ENCODE data around the gene FOXN3.
A peak's percentile ranks its signal among the peaks of the same experiment; 100 is the strongest.
"Not testable (repeated sequence)": the region's sequence is repeated elsewhere in the genome, so short reads cannot be mapped to it uniquely, and the experiment has no call there.

The FOXN3 gene

DNA sequence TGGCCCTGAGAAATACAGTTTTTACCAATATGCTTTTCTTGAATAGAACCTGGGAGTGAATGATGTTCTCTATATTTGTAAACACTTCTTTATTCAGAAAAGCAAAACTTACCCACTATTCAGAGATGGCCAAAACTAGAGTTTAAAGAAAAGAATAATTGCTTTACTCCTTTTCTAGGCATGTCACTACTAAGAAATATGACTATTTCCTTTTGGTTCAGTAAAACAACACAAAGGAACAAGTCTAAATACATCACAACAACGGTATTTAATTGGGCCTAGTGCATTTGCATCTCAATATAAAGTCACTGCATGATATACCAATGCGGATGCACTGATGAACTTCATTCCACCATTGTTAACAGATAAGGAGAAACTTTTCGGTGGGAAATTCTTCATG is 207.5 kb downstream of the FOXN3 start:
- TF ChIP-seq, protein P1, sequence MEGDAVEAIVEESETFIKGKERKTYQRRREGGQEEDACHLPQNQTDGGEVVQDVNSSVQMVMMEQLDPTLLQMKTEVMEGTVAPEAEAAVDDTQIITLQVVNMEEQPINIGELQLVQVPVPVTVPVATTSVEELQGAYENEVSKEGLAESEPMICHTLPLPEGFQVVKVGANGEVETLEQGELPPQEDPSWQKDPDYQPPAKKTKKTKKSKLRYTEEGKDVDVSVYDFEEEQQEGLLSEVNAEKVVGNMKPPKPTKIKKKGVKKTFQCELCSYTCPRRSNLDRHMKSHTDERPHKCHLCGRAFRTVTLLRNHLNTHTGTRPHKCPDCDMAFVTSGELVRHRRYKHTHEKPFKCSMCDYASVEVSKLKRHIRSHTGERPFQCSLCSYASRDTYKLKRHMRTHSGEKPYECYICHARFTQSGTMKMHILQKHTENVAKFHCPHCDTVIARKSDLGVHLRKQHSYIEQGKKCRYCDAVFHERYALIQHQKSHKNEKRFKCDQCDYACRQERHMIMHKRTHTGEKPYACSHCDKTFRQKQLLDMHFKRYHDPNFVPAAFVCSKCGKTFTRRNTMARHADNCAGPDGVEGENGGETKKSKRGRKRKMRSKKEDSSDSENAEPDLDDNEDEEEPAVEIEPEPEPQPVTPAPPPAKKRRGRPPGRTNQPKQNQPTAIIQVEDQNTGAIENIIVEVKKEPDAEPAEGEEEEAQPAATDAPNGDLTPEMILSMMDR (IDR thresholded peaks at IDR 0.05; ENCODE audit: insufficient read depth, low read depth, low read length, missing control alignments), result no peak
- H3K4me3 ChIP-seq (ENCODE audit: low read length), result no peak overlapping the region
- no peak for DNase-seq (ENCODE audit: low read depth)

DNA sequence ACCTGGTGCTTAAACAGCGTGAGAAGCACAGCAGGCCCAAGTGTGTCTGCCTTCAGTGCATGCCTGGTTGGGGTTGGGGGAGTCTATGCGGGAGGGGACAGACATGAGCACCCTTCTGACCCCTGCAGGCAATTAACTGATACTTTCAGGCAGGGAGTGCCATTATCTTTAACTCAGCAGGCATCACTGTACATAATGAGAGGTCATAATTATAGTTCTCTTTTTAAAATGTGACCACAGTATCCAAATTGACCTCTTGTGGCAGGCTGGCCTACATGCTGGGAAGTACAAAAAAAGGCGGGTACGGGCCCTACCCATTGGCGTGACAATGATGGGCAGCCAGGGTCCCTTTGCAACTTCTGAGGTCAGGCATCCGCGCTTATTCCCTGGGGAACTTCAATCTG is 209.1 kb downstream of the FOXN3 start:
- H3K4me3 ChIP-seq (ENCODE audit: low read length), result no peak overlapping the region
- no peak for DNase-seq (ENCODE audit: low read depth)
- TF ChIP-seq, protein P1 (IDR thresholded peaks at IDR 0.05; ENCODE audit: insufficient read depth, low read depth, low read length, missing control alignments), result no peak

DNA sequence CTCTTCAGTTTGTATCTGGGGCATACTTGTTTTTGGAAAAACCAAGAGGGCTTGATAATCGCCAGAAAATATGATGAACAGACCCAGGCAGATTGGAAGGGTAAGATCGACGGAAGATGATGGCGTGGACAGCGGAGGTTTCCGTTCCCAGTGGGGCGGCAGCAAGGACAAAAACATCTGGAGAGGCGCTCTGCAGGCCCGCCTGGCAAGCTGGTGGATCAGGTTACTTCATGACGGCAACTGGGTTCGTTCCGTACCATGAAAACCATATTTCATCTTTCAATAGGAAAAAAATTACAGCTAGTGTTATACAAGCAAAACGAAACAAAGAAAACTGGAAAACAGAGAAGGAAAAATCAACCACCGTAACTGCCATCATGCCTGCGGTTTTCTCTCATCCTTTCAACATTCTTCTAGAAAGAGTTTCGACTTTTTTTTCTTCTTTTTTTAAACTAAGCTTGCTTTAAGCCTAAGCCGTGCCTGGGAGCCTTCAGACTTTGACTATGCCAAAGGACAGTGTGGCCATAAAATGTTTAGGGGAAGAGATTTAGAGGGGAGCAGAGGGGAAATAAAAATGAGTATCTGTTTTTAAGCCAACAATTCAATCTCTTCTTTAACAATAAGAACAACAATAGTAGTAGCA is 210.5 kb downstream of the FOXN3 start:
- no peak overlapping the region for H3K4me3 ChIP-seq (ENCODE audit: low read length)
- TF ChIP-seq, protein P1 (IDR thresholded peaks at IDR 0.05; ENCODE audit: insufficient read depth, low read depth, low read length, missing control alignments), result no peak
- DNase-seq (ENCODE audit: low read depth), result no peak

DNA sequence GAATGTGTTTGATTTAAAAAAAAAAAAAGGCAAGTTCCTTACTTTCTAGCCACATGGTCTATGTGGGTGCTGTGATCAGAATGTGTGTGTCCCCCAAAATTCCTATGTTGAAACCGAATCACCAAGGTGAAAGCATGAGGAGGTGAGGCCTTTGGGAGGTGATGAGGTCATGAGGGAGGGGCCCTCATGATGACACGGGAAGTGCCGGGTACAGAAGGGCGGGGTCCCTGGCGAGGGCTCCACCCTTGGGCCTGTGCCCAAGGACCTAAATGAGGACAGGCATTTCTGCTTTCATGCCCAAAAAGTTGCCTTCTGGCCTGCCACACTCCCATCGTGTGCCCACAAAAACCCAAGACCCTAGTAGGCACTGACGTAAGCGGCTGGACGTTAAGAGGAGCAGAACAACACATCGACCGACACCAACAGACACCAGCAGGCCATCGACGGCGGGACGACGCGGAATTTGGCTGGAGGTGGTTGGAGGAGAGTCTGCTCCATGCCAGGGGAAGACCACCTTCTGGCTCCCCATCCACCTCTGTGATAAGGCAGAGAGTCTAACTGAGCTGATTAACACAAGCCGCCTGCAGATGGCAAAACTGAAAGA is 211.8 kb downstream of the FOXN3 start:
- TF ChIP-seq, protein P1 (IDR thresholded peaks at IDR 0.05; ENCODE audit: insufficient read depth, low read depth, low read length, missing control alignments), result no peak
- peak; percentile 7 for DNase-seq (ENCODE audit: low read depth)
- H3K4me3 ChIP-seq (ENCODE audit: low read length), result no peak overlapping the region

DNA sequence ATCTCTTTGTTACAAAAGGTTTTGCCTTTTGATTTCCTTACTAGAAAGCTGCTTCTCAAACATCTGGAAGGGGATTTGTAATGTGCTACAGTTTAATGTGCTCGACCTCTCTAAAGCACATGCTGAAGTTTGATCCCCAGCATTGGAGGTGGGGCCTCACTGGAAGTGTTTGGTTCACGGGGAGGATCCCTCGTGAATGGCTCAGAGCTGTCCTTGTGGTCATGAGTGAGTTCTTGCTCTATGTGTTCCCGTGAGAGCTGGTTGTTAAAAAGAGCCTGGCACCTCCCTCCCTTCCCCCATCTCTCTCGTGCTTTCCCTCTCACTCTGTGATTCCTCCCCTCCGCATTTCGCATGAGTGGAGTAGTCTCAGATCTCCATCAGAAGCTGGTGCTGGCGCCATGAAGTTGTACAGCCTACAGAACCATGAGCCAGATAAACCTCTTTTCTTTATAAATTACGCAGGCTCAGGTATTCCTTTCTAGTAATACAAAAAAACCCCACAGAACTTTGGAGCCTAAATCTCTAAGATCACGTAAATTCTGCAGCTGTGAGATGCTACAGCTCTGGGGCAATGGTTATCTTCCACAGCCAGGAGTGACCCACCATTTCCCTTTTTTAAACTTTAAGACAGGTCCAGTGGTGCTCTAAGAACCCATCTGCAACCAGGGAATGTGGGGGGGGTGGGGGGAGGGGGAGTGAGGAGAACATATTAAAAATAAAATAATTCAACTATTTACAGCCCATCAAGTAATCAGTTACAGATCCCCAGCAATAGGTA is 214.4 kb downstream of the FOXN3 start:
- no peak for DNase-seq (ENCODE audit: low read depth)
- TF ChIP-seq, protein P1 (IDR thresholded peaks at IDR 0.05; ENCODE audit: insufficient read depth, low read depth, low read length, missing control alignments), result no peak
- H3K4me3 ChIP-seq (ENCODE audit: low read length), result no peak overlapping the region

DNA sequence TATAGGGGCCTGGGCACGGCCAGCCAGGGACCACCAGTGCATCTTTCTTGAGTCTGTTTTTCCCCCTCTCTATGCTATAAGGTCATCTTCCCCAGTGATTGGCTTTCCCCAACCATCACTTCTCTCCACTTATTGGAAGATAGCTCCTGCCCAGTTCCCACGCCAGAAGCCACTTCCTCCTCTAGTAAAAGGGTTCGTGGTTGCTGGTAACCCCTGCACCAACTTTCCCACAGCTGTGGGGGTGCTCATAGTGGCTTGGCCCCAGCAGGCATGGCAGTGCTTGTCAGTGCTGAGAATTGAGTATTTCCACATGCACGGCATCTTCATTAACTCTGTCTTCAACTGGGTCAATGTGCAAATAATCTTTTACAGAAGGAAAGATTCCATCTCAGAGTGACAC is 215.4 kb downstream of the FOXN3 start:
- TF ChIP-seq, protein P1 (IDR thresholded peaks at IDR 0.05; ENCODE audit: insufficient read depth, low read depth, low read length, missing control alignments), result no peak
- DNase-seq (ENCODE audit: low read depth), result no peak
- no peak overlapping the region for H3K4me3 ChIP-seq (ENCODE audit: low read length)

DNA sequence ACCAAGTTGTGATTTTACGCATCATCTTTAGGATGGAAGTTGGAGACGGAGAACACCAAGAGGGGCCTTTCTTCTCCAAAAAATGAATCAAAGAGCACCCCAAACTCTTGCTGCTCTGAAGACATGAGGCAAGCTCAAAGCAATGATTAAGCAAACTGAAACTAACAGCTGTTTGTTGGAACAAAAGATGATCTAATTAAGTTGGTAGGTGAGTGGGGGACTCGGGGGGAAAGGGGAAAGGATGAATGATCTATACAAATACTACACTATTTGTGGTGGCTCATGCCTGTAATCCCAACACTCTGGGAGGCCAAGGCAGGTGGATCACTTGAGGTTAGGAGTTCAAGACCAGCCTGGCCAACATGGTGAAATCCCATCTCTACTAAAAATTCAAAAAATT is 217.7 kb downstream of the FOXN3 start:
- not testable (repeated sequence) for H3K4me3 ChIP-seq (ENCODE audit: low read length)

More for the DNA sequence above, 217.7 kb downstream of the FOXN3 start:
- not testable (repeated sequence) for DNase-seq (ENCODE audit: low read depth)
